ENCODE measurements around the gene UHRF1. TPM values are rescaled to one million over a fixed set of nuclear protein-coding genes. Genes with fewer than 3 reads are reported as not detected.

UHRF1 gene
- total RNA-seq, 1 donor from 2014 or later: 0.90 TPM

DNA sequence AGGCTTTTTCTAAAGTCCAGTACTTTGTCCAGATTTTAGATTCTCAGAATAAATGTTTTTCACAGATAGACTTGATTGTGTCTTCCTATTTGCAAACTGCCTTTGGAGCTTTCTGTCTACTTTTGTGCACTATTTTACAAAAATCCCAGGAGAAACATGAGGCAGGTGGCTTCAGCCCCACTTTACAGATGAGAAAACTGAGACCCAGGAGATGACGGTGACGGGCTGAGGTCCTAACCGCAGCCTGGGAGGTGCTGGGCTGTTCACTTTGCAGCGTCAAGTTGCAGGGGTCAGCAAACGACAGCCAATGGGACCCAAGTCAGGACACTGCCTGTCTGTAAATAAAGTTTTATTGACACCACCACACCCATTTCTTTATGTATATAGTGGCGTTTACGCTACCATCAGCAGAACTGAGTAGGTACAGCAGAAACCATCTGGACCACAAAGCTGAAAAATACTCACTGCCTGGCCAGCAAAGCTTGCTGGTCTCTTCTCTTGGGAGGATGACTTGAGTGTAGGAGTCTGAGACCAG, 52.9 kb downstream of the UHRF1 start:
- Histone ChIP-seq H3K36me3 (no peaks in the 10 kb centered on the region), H3K9me3 (no peaks in the 10 kb centered on the region), H3K4me1 (no peaks in the 10 kb centered on the region), H3K27me3 (no peaks in the 10 kb centered on the region), H3K4me3 (no peak overlapping the region), H3K27ac (no peak overlapping the region)
- TF ChIP-seq CTCF (IDR thresholded peaks at IDR 0.05): no peak
- DNase-seq (no peak), ATAC-seq (no peak)
- intact Hi-C loops (cut with DNase I): no loop called here

GRCh38 chr19:4965061-4965460, 55.8 kb downstream of the UHRF1 start:
- Histone ChIP-seq H3K36me3 (no peaks in the 10 kb centered on the region), H3K27me3 (no peaks in the 10 kb centered on the region), H3K4me1 (peaks cover 3% of the 10 kb centered on the region), H3K9me3 (no peaks in the 10 kb centered on the region), H3K27ac (no peak overlapping the region), H3K4me3 (no peak overlapping the region)
- no peak for DNase-seq
- ATAC-seq: no peak
- TF ChIP-seq CTCF (IDR thresholded peaks at IDR 0.05): no peak
- intact Hi-C loops (cut with DNase I): no loop called here

DNA sequence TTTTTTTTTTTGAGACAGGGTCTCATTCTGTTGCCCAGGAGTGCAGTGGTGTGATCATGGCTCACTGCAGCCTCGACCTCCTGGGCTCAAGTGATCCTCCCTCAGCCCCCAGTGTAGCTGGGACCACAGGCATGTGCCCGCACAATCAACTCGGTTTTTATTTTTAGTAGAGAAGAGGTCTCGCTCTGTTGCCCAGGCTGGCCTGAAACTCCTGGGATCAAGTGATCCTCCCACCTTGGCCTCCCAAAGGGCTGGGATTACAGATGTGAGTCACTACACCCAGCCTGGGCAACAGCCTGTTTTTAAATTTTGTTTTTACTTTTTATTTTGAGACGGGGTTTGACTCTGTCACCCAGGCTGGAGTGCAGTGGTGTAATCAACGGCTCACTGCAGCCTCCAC, 57.3 kb downstream of the UHRF1 start:
- intact Hi-C loops (cut with DNase I): no loop called here
- no peak for ATAC-seq

GRCh38 chr19:4967738-4968461, 58.6 kb downstream of the UHRF1 start:
- Histone ChIP-seq H3K4me3 (peak overlapping the region; percentile 14), H3K36me3 (no peaks in the 10 kb centered on the region), H3K9me3 (no peaks in the 10 kb centered on the region), H3K4me1 (peaks cover 24% of the 10 kb centered on the region), H3K27me3 (no peaks in the 10 kb centered on the region), H3K27ac (no peak overlapping the region)
- no peak for DNase-seq
- no peak for ATAC-seq
- no peak for TF ChIP-seq CTCF (IDR thresholded peaks at IDR 0.05)
- intact Hi-C loops (cut with DNase I): no loop called here

More for the DNA sequence above, 57.3 kb downstream of the UHRF1 start:
- TF ChIP-seq CTCF (IDR thresholded peaks at IDR 0.05): no peak
- peaks cover 18% of the 10 kb centered on the region for H3K4me1 ChIP-seq
- no peaks in the 10 kb centered on the region for H3K27me3 ChIP-seq
- H3K4me3 ChIP-seq: no peak overlapping the region
- H3K36me3 ChIP-seq: no peaks in the 10 kb centered on the region
- no peak for DNase-seq
- no peak overlapping the region for H3K27ac ChIP-seq
- H3K9me3 ChIP-seq: no peaks in the 10 kb centered on the region

- Histone ChIP-seq H3K4me3 (peak within 1 kb of the TSS; percentile 64), H3K27ac (peak within 1 kb of the TSS; percentile 53), H3K4me1 (peaks cover 24% of the 10 kb centered on the region), H3K36me3 (no peaks in the 10 kb centered on the region), H3K27me3 (no peaks in the 10 kb centered on the region), H3K9me3 (no peaks in the 10 kb centered on the region)
- intact Hi-C loops (cut with DNase I): no loop called here
- no peak for TF ChIP-seq CTCF (IDR thresholded peaks at IDR 0.05)
- peak; percentile 98 for ATAC-seq
- peak; percentile 100 for DNase-seq
These were observed 59.4 kb downstream of the UHRF1 start, which contains the start of gene KDM4B for GRCh38 chr19:4968462-4969291. KDM4B (plus strand) TSS chr19:4969113; CDS start chr19:5032891, 63,778 bp downstream.

Measured in upper lobe of right lung (tissue), 1 donor.